H9 (cell line): Measurements from ENCODE around the gene GDI2. TPM values are rescaled to one million over a fixed set of nuclear protein-coding genes. Genes with fewer than 3 reads are reported as not detected.

Experiments used
- DNase-seq: peaks from one replicate; pipeline ENCODE4 v3.0.0-alpha.2; 2017
- H2AFZ ChIP-seq: one replicate; pipeline ENCODE4 v1.6.1; 2013; ENCODE audit warnings: mild to moderate bottlenecking, low read length, control low read depth, moderate library complexity
- H2AK5ac ChIP-seq: 2 replicates; pipeline ENCODE4 v1.6.1; 2013; ENCODE audit warnings: low read length, control low read depth, mixed read lengths; ENCODE audit not compliant: insufficient read length
- H2BK120ac ChIP-seq: one replicate; pipeline ENCODE4 v1.6.1; 2013; ENCODE audit warnings: low read depth, mild to moderate bottlenecking, low read length, control low read depth, inconsistent platforms; ENCODE audit not compliant: poor library complexity, severe bottlenecking
- H2BK12ac ChIP-seq: 2 replicates; pipeline ENCODE4 v1.6.1; 2013; ENCODE audit warnings: low read length, control low read depth, mixed read lengths, low read depth; ENCODE audit not compliant: insufficient read length
- H2BK15ac ChIP-seq: 2 replicates; pipeline ENCODE4 v1.6.1; 2013; ENCODE audit warnings: low read depth, low read length, control low read depth
- H2BK20ac ChIP-seq: one replicate; pipeline ENCODE4 v1.6.1; 2013; ENCODE audit warnings: low read depth, mild to moderate bottlenecking, low read length, control low read depth, inconsistent platforms; ENCODE audit not compliant: poor library complexity, severe bottlenecking
- H2BK5ac ChIP-seq: 2 replicates; pipeline ENCODE4 v1.6.1; 2013; ENCODE audit warnings: low read length, control low read depth, mixed read lengths; ENCODE audit not compliant: insufficient read length
- H3K14ac ChIP-seq: 2 replicates; pipeline ENCODE4 v1.6.1; 2013; ENCODE audit warnings: low read length, control low read depth; ENCODE audit not compliant: insufficient read depth
- H3K18ac ChIP-seq: 2 replicates; pipeline ENCODE4 v1.6.1; 2013; ENCODE audit warnings: low read depth, mild to moderate bottlenecking, mixed read lengths, low read length, control low read depth; ENCODE audit not compliant: insufficient read length
- H3K23ac ChIP-seq: 2 replicates; pipeline ENCODE4 v1.6.1; 2013; ENCODE audit warnings: low read length, control low read depth, mixed read lengths, low read depth; ENCODE audit not compliant: insufficient read length
- H3K23me2 ChIP-seq: 2 replicates; pipeline ENCODE4 v1.6.1; 2013; ENCODE audit warnings: low read depth, mild to moderate bottlenecking, mixed read lengths, low read length, control low read depth; ENCODE audit not compliant: insufficient read length, poor library complexity, severe bottlenecking
- H3K27ac ChIP-seq: 2 replicates; pipeline ENCODE4 v1.5.1; 2013; ENCODE audit warnings: low read length, control low read depth, mixed read lengths, low read depth; ENCODE audit not compliant: insufficient read length
- H3K27me3 ChIP-seq: 2 replicates; pipeline ENCODE4 v1.6.1; 2013; ENCODE audit warnings: low read length, control low read depth, inconsistent platforms; ENCODE audit not compliant: insufficient read depth
- H3K4ac ChIP-seq: 2 replicates; pipeline ENCODE4 v1.6.1; 2013; ENCODE audit warnings: low read depth, mild to moderate bottlenecking, control low read depth, inconsistent platforms, low read length, moderate library complexity
- H3K4me1 ChIP-seq: 2 replicates; pipeline ENCODE4 v1.6.1; 2013; ENCODE audit warnings: low read length, control low read depth, inconsistent platforms; ENCODE audit not compliant: insufficient read depth
- H3K4me2 ChIP-seq: 2 replicates; pipeline ENCODE4 v1.6.1; 2013; ENCODE audit warnings: low read length, control low read depth, mixed read lengths; ENCODE audit not compliant: insufficient read length, insufficient read depth
- H3K56ac ChIP-seq: 2 replicates; pipeline ENCODE4 v1.6.1; 2013; ENCODE audit warnings: low read depth, mild to moderate bottlenecking, mixed read lengths, low read length, control low read depth; ENCODE audit not compliant: insufficient read length
- H3K79me1 ChIP-seq: 2 replicates; pipeline ENCODE4 v1.6.1; 2013; ENCODE audit warnings: low read depth, mild to moderate bottlenecking, moderate library complexity, low read length, control low read depth, inconsistent platforms; ENCODE audit not compliant: insufficient read depth, poor library complexity, severe bottlenecking
- H3K79me2 ChIP-seq: 2 replicates; pipeline ENCODE4 v1.6.1; 2013; ENCODE audit warnings: low read length, control low read depth, inconsistent platforms; ENCODE audit not compliant: insufficient read depth
- H3K9ac ChIP-seq: 2 replicates; pipeline ENCODE4 v1.6.1; 2013; ENCODE audit warnings: low read length, control low read depth, mixed read lengths; ENCODE audit not compliant: insufficient read length; ENCODE audit errors: extremely low read depth
- H3K9me3 ChIP-seq: one replicate; pipeline ENCODE4 v1.6.1; 2013; ENCODE audit warnings: low read depth, low read length, inconsistent platforms; ENCODE audit not compliant: control insufficient read depth
- H3T11ph ChIP-seq: one replicate; pipeline ENCODE4 v1.6.1; 2013; ENCODE audit warnings: mild to moderate bottlenecking, low read length, control low read depth, inconsistent platforms
- H4K20me1 ChIP-seq: one replicate; pipeline ENCODE4 v1.6.1; 2013; ENCODE audit not compliant: control insufficient read depth, insufficient read length, insufficient read depth
- H4K5ac ChIP-seq: 2 replicates; pipeline ENCODE4 v1.6.1; 2013; ENCODE audit warnings: low read depth, mild to moderate bottlenecking, mixed read lengths, low read length, control low read depth; ENCODE audit not compliant: insufficient read length
- H4K8ac ChIP-seq: replicated peaks from 2 replicates; pipeline ENCODE4 v1.6.1; 2013; ENCODE audit warnings: low read length, control low read depth, mixed read lengths, low read depth; ENCODE audit not compliant: insufficient read length
- H4K91ac ChIP-seq: 2 replicates; pipeline ENCODE4 v1.6.1; 2013; ENCODE audit warnings: low read depth, mild to moderate bottlenecking, moderate library complexity, mixed read lengths, low read length, control low read depth; ENCODE audit not compliant: insufficient read length
- H3K27ac Mint-ChIP-seq, 3 experiments: 2 replicates in 2 of 3; 3 replicates in 1 of 3; pipeline ENCODE4 v1.8.0; 2020 to 2021; ENCODE audit warnings: mixed read lengths in 3 of 3, mild to moderate bottlenecking in 1 of 3, moderate library complexity in 1 of 3
- H3K27me3 Mint-ChIP-seq: 2 replicates; pipeline ENCODE4 v1.8.0; 2021; ENCODE audit warnings: low read depth, mild to moderate bottlenecking, moderate library complexity, mixed read lengths
- H3K36me3 Mint-ChIP-seq, 3 experiments: 2 replicates in 2 of 3; 3 replicates in 1 of 3; pipeline ENCODE4 v1.8.0; 2020 to 2021; ENCODE audit warnings: low read depth in 3 of 3, mixed read lengths in 3 of 3; ENCODE audit not compliant: insufficient read depth in 1 of 3
- H3K4me1 Mint-ChIP-seq, 2 experiments: 2 replicates each; pipeline ENCODE4 v1.8.0; 2020; ENCODE audit warnings: mixed read lengths in 2 of 2
- H3K4me3 Mint-ChIP-seq, 2 experiments: 2 replicates in 1 of 2; 3 replicates in 1 of 2; pipeline ENCODE4 v1.8.0; 2020 to 2021; ENCODE audit warnings: mild to moderate bottlenecking in 2 of 2, mixed read lengths in 2 of 2, moderate library complexity in 1 of 2
- H3K9me3 Mint-ChIP-seq, 2 experiments: 2 replicates in 1 of 2; 3 replicates in 1 of 2; pipeline ENCODE4 v1.8.0; 2020; ENCODE audit warnings: mild to moderate bottlenecking in 2 of 2, mixed read lengths in 2 of 2, moderate library complexity in 1 of 2
- CTCF ChIP-seq: fragments of 200-600 bp; sonication (generic); conservative IDR thresholded peaks from 3 replicates; pipeline ENCODE4 v1.8.0; 2021; ENCODE audit warnings: antibody characterized with exemption, mild to moderate bottlenecking
- WGBS: extraction: QIAGEN DNeasy Blood & Tissue Kit; methylation state at CpG from one replicate; pipeline ENCODE4 v1.1.7; 2013; ENCODE audit warnings: missing lambda C conversion rate, low lambda C conversion rate, mixed read lengths; ENCODE audit not compliant: insufficient read length; ENCODE audit errors: extremely low coverage; 5-methylcytosine and 5-hydroxymethylcytosine counted together
- total RNA-seq: library from RNA; stranded (reverse); gene quantifications from 2 replicates; pipeline ENCODE4 v1.2.1, GENCODE V29; 2021

GDI2 gene
- total RNA-seq, 1 experiment from 2014 or later, result 351 TPM

DNA sequence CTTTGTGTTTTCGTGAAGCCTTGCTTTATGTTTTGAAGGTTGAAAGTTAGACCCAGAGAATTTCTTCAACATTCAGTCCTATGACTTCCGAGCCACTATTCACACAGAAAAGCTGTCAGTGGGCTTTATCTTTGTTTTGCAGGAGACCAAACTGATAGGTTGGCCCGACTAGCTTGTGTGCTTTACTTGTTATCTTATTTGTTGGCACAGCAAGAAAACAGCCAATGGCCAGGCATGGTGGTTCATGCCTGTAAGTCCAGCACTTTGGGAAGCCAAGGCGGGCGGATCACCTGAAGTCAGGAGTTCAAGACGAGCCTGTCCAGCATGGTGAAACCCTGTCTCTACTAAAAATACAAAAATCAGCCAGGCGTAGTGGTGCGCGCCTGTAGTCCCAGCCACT, 16.0 kb upstream of the GDI2 start:
- H3K23me2 ChIP-seq, result no peaks in the 10 kb centered on the region
- H3K9me3 Mint-ChIP-seq, result no peaks in the 10 kb centered on the region

More for the DNA sequence above, 16.0 kb upstream of the GDI2 start:
- DNase-seq, result no peak
- Histone ChIP-seq H2BK15ac (no peak overlapping the region), H4K91ac (no peak overlapping the region), H3K79me1 (no peaks in the 10 kb centered on the region), H3K27me3 (no peaks in the 10 kb centered on the region), H3K18ac (no peak overlapping the region), H4K5ac (no peak overlapping the region), H2BK12ac (no peak overlapping the region), H2AFZ (no peak overlapping the region), H3K23ac (no peak overlapping the region), H4K8ac (no peak overlapping the region), H2AK5ac (no peak overlapping the region), H2BK5ac (no peak overlapping the region), H3K4ac (no peak overlapping the region), H3K56ac (no peak overlapping the region), H3K79me2 (no peaks in the 10 kb centered on the region), H3K4me1 (no peaks in the 10 kb centered on the region), H3K14ac (no peak overlapping the region), H3K27ac (no peak overlapping the region), H4K20me1 (no peaks in the 10 kb centered on the region), H3T11ph (no peak overlapping the region), H3K9ac (no peak overlapping the region), H2BK120ac (no peak overlapping the region), H3K4me2 (no peak overlapping the region), H3K9me3 (no peaks in the 10 kb centered on the region), H2BK20ac (no peak overlapping the region)
- Mint-ChIP-seq H3K4me1 (peaks cover 0 to 3% of the 10 kb centered on the region in 2 experiments; a peak in 1 of 4 replicates), H3K36me3 (no peaks in the 10 kb centered on the region), H3K27ac (no peak overlapping the region), H3K4me3 (no peak overlapping the region), H3K27me3 (peaks cover 2% of the 10 kb centered on the region; the same call in 1 of the 2 replicates)
- TF ChIP-seq CTCF, result no peak
- WGBS, result no CpG with 5 or more reads among the region's 9 CpGs
